ENCODE data around the gene PRIM2.
"Not testable (repeated sequence)": the region's sequence is repeated elsewhere in the genome, so short reads cannot be mapped to it uniquely, and the experiment has no call there.

Gene PRIM2

DNA sequence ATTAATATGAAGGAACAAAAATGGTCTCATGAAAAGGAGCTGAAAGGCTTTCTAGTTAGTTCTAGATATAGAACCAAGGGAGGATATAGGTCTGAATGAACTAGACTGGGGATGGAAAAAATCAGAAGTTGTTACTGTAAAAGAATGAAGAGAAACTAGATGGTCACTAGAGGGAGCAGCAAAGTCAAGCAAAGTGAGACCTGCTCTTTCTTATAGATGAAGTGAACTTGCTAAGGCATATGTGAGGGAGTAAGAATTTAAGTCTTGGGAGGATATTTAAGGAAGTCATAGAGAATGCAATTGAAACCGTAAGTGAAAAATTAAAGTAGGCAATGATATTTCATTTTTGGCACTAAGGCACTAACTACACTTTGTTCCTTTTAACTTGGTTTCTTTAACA is 218.6 kb downstream of the PRIM2 start:
- peak; percentile 4 for DNase-seq (ENCODE audit: low spot score)

DNA sequence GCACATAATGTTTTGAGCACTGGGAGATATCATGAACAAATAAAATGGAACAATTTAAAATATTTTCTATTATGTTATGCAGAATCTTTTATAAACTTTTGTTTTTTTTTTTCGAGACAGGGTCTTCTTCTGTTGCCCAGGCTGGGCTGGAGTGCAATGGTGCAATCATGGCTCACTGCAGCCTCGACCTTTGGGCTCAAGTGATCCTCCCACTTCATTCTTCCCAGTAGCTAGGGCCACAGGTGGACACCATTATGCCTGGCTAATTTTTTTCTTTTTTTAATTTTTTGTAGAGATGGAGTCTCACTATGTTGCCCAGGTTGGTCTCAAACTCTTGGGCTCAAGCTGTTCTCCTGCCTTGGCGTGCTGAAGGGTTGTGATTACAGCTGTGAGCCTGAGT is 220.5 kb downstream of the PRIM2 start:
- not testable (repeated sequence) for DNase-seq (ENCODE audit: low spot score)

DNA sequence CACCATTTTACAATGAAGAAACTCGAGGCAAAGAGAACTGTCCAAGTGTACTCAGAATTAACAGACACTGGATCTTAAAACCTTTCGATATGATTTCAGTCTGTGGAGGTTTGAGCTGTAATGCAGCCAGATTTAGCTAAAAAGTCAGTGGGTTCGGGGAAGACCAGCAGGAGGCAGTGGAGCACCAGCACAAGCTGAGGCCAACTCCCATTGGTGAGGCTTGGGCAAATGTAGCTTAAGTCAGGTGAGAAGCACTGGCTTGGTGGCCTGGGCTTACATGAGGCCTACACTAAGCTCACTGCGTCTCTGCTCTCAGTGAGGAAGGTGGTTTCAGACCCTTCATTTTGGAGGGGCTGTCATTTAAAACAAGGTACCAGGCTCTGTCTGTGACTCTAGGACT is 234.5 kb downstream of the PRIM2 start:
- DNase-seq (ENCODE audit: low spot score), result not testable (repeated sequence)

DNA sequence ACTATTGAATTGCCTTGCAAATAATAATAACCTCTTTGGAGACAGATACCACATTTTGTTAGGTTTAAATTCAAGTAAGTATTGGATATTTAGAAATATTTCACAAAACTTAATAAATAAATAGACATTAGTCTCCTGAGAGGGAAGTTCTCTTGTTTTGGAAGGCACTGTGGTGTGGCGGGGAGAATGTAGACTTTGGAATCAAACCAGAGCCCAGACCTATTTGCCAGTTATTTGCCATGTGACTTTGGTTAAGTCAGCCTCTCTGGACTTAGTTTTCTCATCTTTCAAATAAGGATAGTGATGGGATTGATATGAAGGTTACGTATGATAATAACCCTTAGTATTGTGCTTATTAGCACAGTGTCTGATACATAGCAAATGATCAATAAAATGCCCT is 240.4 kb downstream of the PRIM2 start:
- not testable (repeated sequence) for DNase-seq (ENCODE audit: low spot score)

DNA sequence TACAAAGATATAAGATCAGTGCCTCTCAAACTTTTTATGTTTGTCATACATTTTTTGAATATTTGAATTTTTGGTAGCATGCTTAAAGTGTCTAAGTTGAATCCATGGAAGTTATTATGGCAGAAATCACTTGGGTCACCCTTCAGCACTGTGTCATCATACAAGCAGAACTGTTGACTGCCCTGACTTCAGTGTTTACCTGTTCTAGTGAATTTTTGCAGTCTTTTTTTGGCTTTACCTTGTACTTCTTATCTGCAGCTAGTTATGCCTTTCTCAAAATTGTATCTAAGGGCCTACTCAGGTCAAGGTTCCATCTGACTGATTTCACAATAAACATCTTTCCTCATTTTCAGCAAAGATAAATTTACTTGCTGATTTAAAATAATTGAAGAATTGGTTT is 241.7 kb downstream of the PRIM2 start:
- DNase-seq (ENCODE audit: low spot score), result not testable (repeated sequence)

DNA sequence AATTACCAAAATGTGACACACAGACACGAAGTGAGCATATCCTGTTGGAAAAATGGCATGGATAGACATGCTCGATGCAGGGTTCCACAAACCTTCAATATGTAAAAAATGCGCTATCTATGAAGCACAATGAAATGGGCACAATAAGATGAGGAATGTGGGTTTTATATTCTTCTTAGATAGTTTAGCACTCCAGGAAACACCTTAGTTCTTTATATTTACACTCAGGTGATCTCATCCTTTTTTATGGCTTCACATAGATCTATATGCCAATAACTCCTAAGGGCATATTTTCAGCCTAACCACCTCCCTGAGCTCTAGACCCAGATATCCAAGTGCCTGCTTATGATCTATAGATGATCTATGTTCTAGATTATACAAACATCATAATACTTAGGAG is 244.8 kb downstream of the PRIM2 start:
- DNase-seq (ENCODE audit: low spot score), result not testable (repeated sequence)

DNA sequence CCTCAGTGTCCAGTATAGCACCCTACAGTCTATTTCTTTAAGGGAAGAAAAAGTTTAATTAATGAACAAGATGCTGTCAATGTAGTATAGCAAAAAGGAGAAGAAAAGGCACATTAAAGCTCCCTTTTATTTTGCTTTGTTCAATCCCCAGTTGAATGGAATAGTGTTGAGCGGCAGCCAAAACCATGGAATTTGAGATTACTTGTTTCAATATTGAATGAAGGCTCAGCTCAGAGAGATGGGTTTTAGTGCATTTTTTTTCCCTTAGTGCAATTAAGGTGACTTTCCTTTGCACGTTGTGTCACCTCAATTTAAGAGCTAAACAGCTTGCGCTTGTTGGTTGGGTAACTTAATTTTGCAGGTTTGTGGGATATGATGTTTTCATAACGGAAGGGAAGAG is 254.7 kb downstream of the PRIM2 start:
- DNase-seq (ENCODE audit: low spot score), result not testable (repeated sequence)

DNA sequence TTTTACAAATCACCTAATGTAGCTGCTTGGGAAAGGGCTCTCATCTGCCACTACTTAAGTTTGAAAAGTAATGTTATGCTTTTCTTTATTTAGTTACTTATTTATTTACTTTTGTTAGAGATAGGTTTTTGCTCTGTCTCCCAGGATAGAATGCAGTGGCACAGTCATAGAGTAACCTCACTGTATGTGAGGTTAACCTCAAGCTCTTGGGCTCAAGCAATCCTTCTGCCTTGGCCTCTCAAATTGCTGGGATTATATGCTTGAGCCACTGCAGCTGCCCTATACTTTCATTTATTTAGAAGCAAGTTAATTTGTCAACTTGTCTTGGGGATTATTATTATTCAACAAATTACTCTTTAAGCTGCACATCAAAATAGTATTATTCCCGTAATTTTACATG is 255.4 kb downstream of the PRIM2 start:
- DNase-seq (ENCODE audit: low spot score), result not testable (repeated sequence)

DNA sequence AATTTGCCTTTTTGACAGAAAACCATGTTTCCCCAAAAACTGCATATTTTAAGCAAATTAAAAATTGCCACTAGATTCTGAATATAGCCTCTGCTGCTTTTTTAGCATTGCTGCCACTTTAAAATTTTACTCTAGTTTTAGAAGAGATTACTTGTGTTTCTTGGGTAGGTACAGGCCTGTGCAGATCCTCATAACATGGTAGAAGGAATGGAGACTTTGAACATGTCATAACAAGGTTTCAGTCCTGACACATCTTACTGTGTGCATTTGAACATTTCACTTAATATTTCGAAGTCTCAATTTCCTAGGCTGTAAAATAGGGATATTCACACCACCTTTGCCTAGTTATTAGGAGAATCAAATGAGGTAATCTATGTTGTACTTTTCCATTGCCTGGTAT is 259.6 kb downstream of the PRIM2 start:
- DNase-seq (ENCODE audit: low spot score), result not testable (repeated sequence)

DNA sequence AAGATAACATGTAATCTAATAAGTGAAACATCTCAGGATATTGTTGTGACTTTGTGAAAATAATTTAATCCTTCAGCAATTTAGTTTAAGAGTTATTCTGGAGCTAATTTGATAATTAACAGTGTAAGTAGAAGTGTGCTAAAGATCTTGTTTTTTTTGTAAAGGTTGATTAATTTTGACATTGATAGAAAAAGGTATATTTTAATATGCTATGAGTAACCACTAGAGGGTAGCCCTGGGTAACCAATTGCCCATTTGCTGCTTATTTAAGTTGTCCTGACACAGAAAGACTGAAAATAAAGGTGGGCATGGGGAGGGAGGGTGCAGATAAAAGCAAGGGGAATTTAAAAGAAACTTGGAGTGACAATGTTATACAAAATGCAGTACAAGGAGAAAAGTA is 262.1 kb downstream of the PRIM2 start:
- DNase-seq (ENCODE audit: low spot score), result not testable (repeated sequence)

DNA sequence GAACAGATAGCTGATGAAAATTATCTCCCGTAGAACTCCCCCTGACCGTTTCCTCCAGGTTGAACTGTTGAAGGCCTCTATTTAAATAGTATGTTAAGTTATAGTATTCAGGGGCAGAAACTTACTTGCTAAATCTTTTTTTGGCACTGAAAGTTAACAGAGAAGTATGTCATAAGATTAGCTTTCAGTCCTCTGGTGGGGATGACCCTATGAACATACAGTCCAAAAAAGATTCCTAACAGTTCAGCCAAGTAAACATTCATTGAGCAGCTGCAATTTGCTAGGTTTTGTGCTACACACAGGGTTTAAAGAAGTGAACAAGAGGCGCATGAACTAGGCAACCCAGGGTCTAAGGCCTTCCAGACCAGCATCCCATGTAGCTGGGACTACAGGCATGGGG is 264.2 kb downstream of the PRIM2 start:
- not testable (repeated sequence) for DNase-seq (ENCODE audit: low spot score)

DNA sequence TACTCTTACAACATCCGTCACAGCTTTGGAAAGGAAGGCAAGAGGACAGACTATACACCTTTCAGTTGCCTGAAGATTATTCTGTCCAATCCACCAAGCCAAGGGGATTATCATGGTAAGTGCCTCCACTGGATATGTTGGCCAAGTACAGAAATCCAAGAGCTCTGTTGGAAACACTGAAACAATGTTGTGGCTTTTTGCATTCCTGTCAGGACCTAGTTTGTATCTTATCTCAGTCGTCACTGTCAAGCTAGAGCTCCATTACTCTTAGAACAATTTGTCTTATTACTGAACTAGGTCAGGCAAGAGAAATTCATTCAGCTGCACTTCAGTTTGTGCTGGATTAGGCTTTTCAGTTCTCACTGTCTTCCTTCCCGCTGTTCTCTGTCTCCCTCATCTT is 283.7 kb downstream of the PRIM2 start:
- not testable (repeated sequence) for DNase-seq (ENCODE audit: low spot score)

DNA sequence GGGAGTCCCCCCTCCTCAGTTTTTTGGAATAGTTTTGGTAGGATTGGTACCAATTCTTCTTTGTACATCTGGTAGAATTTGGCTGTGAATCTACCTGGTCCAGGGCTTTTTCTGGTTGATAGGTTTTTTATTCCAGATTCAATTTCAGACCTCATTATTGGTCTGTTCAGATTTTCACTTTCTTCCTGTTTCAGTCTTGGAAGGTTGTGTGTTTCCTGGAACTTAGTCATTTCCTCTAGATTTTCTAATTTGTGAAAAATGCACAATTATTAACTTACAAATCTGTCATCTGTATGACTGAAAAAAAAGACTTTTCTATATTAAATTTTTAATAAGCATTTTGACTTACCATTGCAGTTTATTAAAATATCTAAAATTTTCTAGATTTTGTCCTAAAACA is 287.9 kb downstream of the PRIM2 start:
- DNase-seq (ENCODE audit: low spot score), result not testable (repeated sequence)

DNA sequence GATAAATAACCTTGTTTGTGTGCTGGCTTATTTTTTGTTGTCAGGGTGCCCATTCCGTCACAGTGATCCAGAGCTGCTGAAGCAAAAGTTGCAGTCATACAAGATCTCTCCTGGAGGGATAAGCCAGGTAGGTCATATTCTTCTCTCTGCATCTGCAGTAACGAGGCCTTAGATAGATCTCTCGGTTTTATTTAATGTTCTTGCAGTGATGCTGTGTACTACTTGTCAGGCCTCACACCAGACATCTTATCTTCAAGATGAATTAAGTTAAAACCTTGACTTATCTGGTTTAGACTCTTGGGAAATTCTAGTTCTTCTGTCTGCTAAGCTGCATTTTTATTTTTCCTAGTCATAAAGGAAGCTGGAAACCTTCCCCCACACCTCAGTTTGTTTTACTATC is 288.9 kb downstream of the PRIM2 start:
- DNase-seq (ENCODE audit: low spot score), result not testable (repeated sequence)

DNA sequence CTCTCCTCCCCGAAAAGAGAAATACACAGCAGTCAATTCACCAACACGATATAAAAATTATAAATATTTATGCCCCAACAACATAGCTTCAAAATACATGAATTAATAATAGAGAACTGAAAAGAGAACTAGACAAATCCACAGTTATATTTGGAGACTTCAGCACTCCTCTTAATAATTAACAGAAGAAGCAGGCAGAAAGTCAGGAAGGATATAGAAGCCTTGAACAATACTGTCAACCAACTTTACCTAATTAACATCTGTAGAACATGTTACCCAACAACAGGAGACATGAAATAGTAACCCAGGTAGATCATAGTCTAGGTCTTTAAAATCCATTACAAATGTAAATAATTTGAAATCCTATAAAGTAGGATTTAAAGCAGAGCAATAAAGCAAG is 293.2 kb downstream of the PRIM2 start:
- not testable (repeated sequence) for DNase-seq (ENCODE audit: low spot score)

DNA sequence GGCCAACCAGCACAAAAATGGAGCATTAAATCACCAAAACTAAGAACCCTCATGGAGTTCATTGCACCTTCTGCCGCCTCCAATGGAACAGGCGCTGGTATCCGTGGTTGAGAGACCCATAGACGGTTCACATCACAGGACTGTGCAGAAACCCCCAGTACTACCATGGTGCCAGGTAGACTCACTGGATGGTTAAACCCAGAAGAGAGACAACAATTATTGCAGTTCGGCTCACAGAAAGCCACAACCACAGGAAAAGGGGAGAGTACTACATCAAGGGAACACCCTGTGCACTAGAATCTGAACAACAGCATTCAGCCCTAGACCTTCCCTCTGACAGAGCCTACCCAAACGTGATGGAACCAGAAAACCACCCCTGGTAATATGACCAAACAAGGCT is 301.5 kb downstream of the PRIM2 start:
- not testable (repeated sequence) for DNase-seq (ENCODE audit: low spot score)

DNA sequence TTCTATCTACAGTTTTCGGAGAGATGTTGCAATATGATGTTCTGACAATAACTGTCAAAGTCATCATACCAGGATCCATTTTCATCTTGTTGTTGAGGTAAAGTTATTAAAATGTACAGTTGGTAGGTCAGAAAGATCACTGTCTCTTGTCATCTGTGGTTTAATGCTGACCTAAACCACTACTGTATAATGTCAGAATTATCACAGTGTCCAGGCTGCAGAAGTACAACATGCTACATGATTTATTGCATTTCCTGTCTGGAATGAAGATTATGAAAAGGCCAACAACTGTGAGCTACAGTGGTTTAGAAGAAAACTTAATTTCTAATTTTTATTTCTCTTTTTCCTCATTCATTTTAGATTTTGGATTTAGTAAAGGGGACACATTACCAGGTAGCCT is 314.3 kb downstream of the PRIM2 start:
- DNase-seq (ENCODE audit: low spot score), result not testable (repeated sequence)

DNA sequence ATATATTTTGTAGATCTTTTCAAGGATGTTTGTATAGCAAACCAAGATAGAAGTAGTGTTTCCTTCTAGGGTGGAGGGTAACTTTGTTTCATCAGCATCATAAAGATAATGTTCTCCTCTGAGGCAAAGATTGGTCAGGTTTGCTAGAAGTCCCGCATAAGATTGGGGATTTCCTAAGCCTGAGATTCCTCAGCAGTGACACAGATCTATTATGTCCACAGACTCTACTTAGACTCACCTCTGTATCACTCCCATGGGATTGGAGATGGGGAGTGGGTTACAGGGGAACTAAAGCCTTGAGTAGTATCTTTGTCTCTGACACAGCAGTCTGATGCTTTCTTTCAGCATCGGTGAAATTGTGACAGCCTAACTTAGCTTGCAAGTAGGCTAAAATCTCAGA is 341.1 kb downstream of the PRIM2 start:
- DNase-seq (ENCODE audit: low spot score), result not testable (repeated sequence)

DNA sequence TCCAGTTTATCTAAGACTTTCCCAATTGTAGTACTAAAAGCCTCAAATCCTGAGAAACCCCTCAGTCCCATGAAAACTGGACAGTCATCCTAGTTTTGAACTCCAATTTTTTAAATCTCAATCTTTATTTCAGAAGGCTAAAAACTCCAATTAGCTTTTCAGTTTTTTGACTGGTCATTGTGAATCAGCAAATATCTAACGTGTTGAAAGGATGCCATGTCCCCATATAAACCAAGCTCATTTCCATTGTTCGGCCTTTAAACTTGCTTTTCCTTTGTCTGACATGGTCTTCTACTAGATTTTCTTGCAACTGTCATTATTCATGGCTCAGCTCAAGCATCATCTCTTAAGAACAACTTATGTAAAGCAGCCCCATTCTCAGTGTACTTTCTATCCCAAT is 342.4 kb downstream of the PRIM2 start:
- DNase-seq (ENCODE audit: low spot score), result not testable (repeated sequence)

DNA sequence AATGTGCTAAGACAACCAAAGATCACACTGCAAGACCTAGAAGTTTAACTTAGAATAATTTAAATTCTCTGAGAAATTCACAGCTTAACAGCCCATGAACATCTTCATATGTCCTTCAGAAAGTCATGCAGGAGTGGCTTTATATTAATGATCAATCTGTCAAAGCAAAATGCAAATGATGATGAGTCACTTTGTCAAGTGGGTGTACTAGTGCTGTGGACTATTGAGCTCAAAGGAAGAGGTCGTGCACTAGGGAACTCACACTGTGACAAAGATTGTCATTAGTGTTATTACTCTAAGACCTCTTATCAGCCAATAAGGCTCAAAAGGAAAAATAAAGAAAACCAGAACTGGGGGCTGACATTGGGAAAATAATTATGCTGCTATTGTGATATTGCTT is 343.5 kb downstream of the PRIM2 start:
- not testable (repeated sequence) for DNase-seq (ENCODE audit: low spot score)

DNA sequence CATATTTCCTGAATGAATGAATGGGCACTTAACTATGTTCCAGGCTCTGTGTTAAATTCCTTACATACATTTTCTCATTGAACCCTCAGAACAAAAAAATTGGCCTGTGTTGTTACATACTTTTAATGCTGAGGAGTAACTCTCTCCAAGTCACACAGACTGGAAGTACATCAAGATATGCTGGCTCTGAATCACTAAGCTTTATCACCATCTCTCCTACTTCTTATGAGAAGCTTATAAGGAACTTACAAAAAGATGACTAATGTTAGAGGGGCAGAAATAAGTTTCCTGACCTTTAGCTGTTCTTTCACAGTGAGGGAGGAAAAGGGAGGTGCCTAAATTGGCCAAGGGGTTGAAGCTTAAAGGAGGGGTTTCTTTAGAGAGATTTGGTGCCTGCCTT is 350.7 kb downstream of the PRIM2 start:
- not testable (repeated sequence) for DNase-seq (ENCODE audit: low spot score)

DNA sequence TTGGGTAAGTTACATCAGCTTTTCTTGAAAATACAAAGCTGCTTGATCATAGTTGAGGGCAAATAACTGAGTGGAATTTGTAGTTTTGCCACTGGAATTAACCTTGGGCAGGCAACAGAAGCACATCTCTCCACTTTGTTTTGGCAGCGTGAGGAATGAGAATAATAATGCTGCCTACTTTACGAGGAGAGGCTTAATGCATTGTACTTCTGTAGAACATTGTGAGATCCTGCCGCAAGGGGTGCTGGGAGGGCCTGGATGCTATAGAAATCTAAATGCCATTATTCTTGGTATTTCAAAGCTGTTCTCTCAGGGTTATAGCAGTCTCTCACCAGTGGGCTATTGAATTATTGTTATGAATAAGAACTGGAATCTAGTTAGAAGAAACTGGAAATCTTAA is 353.8 kb downstream of the PRIM2 start:
- DNase-seq (ENCODE audit: low spot score), result not testable (repeated sequence)

DNA sequence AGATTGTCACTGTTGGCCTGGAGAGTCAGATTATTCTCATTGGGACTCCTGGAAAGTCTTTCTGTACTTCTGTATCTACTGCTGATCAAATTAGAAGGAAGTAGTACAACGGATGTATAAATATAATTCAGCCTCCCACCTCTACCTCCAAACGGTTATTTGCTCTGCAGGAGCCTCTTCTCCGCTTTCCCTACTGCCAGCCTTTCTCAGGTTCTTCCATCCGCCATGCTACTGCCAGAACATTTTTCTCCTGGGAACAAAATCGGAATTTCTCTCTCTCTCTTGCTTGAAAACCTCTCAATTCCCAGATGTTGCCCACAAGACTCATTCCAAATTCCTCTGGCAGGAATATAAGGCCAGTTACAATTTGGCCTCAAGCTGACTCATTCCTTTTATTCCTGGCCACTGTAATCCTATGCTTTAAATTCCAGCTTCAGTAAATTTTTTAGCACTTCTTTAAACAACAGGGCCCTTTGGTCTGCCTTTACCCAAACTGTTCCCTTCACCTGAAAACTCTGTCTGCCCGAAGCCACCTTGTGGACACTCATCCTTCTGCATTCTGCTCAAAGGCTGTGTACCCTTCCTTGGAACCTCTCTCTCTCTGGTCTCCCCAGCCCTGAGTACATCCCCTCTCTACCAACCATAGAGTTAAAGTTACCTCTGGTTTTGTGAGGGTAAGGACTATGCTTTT is 354.7 kb downstream of the PRIM2 start:
- DNase-seq (ENCODE audit: low spot score), result not testable (repeated sequence)

DNA sequence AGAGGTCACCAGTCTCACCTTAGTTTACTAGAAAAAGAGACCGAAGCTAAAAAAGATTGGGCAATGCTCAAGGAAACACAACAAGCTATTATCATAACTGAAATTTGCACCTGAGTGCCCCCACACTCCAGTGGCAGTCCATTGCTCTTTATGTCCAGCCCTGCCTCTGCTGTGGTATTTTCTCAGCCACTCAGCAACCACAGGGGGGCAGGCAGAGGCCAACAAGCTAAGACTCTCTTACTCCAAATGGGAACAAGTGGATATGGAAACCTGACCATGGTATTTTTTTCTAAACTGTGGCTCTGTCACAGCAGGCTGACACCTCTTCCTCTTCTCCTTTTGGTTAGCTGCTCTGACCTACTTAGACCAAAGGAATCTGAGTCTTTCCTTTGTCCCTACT is 355.9 kb downstream of the PRIM2 start:
- DNase-seq (ENCODE audit: low spot score), result not testable (repeated sequence)

Data from GM20000 (cell line).